Neural progenitor cell (in vitro differentiated cells): Measurements from ENCODE around the gene SLC17A4. TPM values are rescaled to one million over a fixed set of nuclear protein-coding genes. Genes with fewer than 3 reads are reported as not detected.

Experiments
- DNase-seq: peaks from one replicate; pipeline ENCODE4 v3.0.0-alpha.2; 2016; ENCODE audit warnings: low spot score
- H2AFZ ChIP-seq: fragments of 200-600 bp; sonication (generic); replicated peaks from 2 replicates; pipeline ENCODE4 v1.6.1; 2016; ENCODE audit warnings: antibody characterized with exemption
- H3F3A ChIP-seq: fragments of 200-600 bp; sonication (generic); 2 replicates; pipeline ENCODE4 v1.6.1; 2016; ENCODE audit warnings: antibody characterized with exemption, low read depth
- H3K27ac ChIP-seq: fragments of 200-600 bp; sonication (generic); 2 replicates; pipeline ENCODE4 v1.5.1; 2016; ENCODE audit warnings: mild to moderate bottlenecking
- H3K27me3 ChIP-seq: fragments of 200-600 bp; sonication (generic); 2 replicates; pipeline ENCODE4 v1.6.1; 2016; ENCODE audit warnings: mild to moderate bottlenecking, moderate library complexity
- H3K36me3 ChIP-seq: fragments of 200-600 bp; sonication (generic); 2 replicates; pipeline ENCODE4 v1.5.1; 2016
- H3K4me1 ChIP-seq: fragments of 200-600 bp; sonication (generic); 2 replicates; pipeline ENCODE4 v1.6.1; 2016; ENCODE audit warnings: mixed run types
- H3K4me2 ChIP-seq: fragments of 200-600 bp; sonication (generic); 2 replicates; pipeline ENCODE4 v1.6.1; 2016
- H3K4me3 ChIP-seq: fragments of 200-600 bp; sonication (generic); 2 replicates; pipeline ENCODE4 v1.5.1; 2016
- H3K79me2 ChIP-seq: fragments of 200-600 bp; sonication (generic); 2 replicates; pipeline ENCODE4 v1.6.1; 2016; ENCODE audit warnings: low read depth
- H3K9ac ChIP-seq: fragments of 200-600 bp; sonication (generic); 2 replicates; pipeline ENCODE4 v1.6.1; 2016
- H3K9me3 ChIP-seq: fragments of 200-600 bp; sonication (generic); 2 replicates; pipeline ENCODE4 v1.5.1; 2016; ENCODE audit warnings: low read depth
- H4K20me1 ChIP-seq: fragments of 200-600 bp; sonication (generic); 2 replicates; pipeline ENCODE4 v1.6.1; 2016; ENCODE audit warnings: low read depth
- H3K27ac Mint-ChIP-seq: 3 replicates; pipeline ENCODE4 v1.8.0; 2021; ENCODE audit warnings: mixed read lengths
- H3K27me3 Mint-ChIP-seq: 2 replicates; pipeline ENCODE4 v1.8.0; 2022; ENCODE audit warnings: low read depth, mild to moderate bottlenecking, inconsistent platforms, moderate library complexity, mixed read lengths; ENCODE audit not compliant: insufficient read depth
- H3K36me3 Mint-ChIP-seq: 3 replicates; pipeline ENCODE4 v1.8.0; 2021; ENCODE audit warnings: mixed read lengths
- H3K4me1 Mint-ChIP-seq: 3 replicates; pipeline ENCODE4 v1.8.0; 2021; ENCODE audit warnings: mixed read lengths
- H3K4me3 Mint-ChIP-seq: 3 replicates; pipeline ENCODE4 v1.8.0; 2021; ENCODE audit warnings: mild to moderate bottlenecking, moderate library complexity, mixed read lengths
- H3K9me3 Mint-ChIP-seq: 3 replicates; pipeline ENCODE4 v1.8.0; 2020; ENCODE audit warnings: mixed read lengths
- CTCF ChIP-seq: fragments of 200-600 bp; sonication (generic); IDR thresholded peaks from 2 replicates; pipeline ENCODE4 v1.5.1; 2017; ENCODE audit warnings: antibody characterized with exemption, mild to moderate bottlenecking
- EZH2 ChIP-seq: fragments of 200-600 bp; sonication (generic); IDR thresholded peaks from 2 replicates; pipeline ENCODE4 v1.6.1; 2017; ENCODE audit warnings: antibody characterized with exemption, mild to moderate bottlenecking, moderate library complexity
- EZH2phosphoT487 ChIP-seq: fragments of 200-600 bp; sonication (generic); IDR thresholded peaks from 2 replicates; pipeline ENCODE4 v1.6.1; 2017; ENCODE audit warnings: antibody characterized with exemption
- total RNA-seq: library from RNA; depleted of rRNA; stranded (reverse); fragments of >200 nt; gene quantifications from 2 replicates; pipeline ENCODE4 v1.2.3, GENCODE V29; 2015; ENCODE audit warnings: low replicate concordance

Gene SLC17A4
- total RNA-seq, 1 donor from 2014 or later: not detected

GRCh38 chr6:25732468-25733198 lies 21.9 kb upstream of the SLC17A4 start:
- TF ChIP-seq EZH2phosphoT487: no peak
- TF ChIP-seq CTCF: peak; percentile 22
- no peaks in the 10 kb centered on the region for H3K36me3 Mint-ChIP-seq
- peaks cover 14% of the 10 kb centered on the region for H3K9me3 Mint-ChIP-seq
- H3K4me3 Mint-ChIP-seq: no peak overlapping the region
- no peak overlapping the region for H3K4me3 ChIP-seq
- H3K4me1 ChIP-seq: no peaks in the 10 kb centered on the region
- no peaks in the 10 kb centered on the region for H3K79me2 ChIP-seq
- H3K36me3 ChIP-seq: no peaks in the 10 kb centered on the region
- no peaks in the 10 kb centered on the region for H3F3A ChIP-seq
- H3K4me1 Mint-ChIP-seq: no peaks in the 10 kb centered on the region
- no peaks in the 10 kb centered on the region for H3K9me3 ChIP-seq
- H3K27ac Mint-ChIP-seq: no peak overlapping the region
- no peak overlapping the region for H3K9ac ChIP-seq
- H2AFZ ChIP-seq: no peak overlapping the region
- H4K20me1 ChIP-seq: no peaks in the 10 kb centered on the region
- H3K27me3 Mint-ChIP-seq: no peaks in the 10 kb centered on the region
- DNase-seq: peak; percentile 5
- no peaks in the 10 kb centered on the region for H3K27me3 ChIP-seq
- H3K27ac ChIP-seq: no peak overlapping the region
- H3K4me2 ChIP-seq: no peak overlapping the region

- no peak for DNase-seq
These were observed 19.3 kb upstream of the SLC17A4 start for GRCh38 chr6:25735261-25735660.

GRCh38 chr6:25743868-25744267 lies 10.7 kb upstream of the SLC17A4 start:
- Histone ChIP-seq H3K27ac (no peak overlapping the region), H3K9me3 (no peaks in the 10 kb centered on the region), H3K4me2 (no peak overlapping the region), H3K4me3 (no peak overlapping the region), H4K20me1 (no peaks in the 10 kb centered on the region), H2AFZ (no peak overlapping the region), H3K9ac (no peak overlapping the region), H3K27me3 (no peaks in the 10 kb centered on the region), H3K36me3 (no peaks in the 10 kb centered on the region), H3F3A (no peaks in the 10 kb centered on the region), H3K4me1 (no peaks in the 10 kb centered on the region), H3K79me2 (no peaks in the 10 kb centered on the region)
- Mint-ChIP-seq H3K4me3 (no peak overlapping the region), H3K36me3 (no peaks in the 10 kb centered on the region), H3K9me3 (peaks cover 4% of the 10 kb centered on the region), H3K27me3 (peaks cover 2% of the 10 kb centered on the region), H3K27ac (no peak overlapping the region), H3K4me1 (no peaks in the 10 kb centered on the region)
- TF ChIP-seq CTCF (no peak), EZH2 (no peak), EZH2phosphoT487 (no peak)
- DNase-seq: no peak

More at GRCh38 chr6:25735261-25735660, 19.3 kb upstream of the SLC17A4 start:
- Mint-ChIP-seq H3K4me3 (no peak overlapping the region), H3K4me1 (no peaks in the 10 kb centered on the region), H3K27me3 (no peaks in the 10 kb centered on the region), H3K9me3 (peaks cover 15% of the 10 kb centered on the region), H3K36me3 (no peaks in the 10 kb centered on the region), H3K27ac (no peak overlapping the region)
- TF ChIP-seq EZH2phosphoT487: no peak
- no peak for TF ChIP-seq EZH2
- TF ChIP-seq CTCF: no peak
- H3K9me3 ChIP-seq: no peaks in the 10 kb centered on the region
- H3K27ac ChIP-seq: no peak overlapping the region
- no peaks in the 10 kb centered on the region for H4K20me1 ChIP-seq
- no peaks in the 10 kb centered on the region for H3K4me1 ChIP-seq
- H2AFZ ChIP-seq: no peak overlapping the region
- H3K4me3 ChIP-seq: no peak overlapping the region
- H3F3A ChIP-seq: no peaks in the 10 kb centered on the region
- H3K4me2 ChIP-seq: no peak overlapping the region
- no peaks in the 10 kb centered on the region for H3K79me2 ChIP-seq
- H3K9ac ChIP-seq: no peak overlapping the region
- H3K27me3 ChIP-seq: no peaks in the 10 kb centered on the region
- no peaks in the 10 kb centered on the region for H3K36me3 ChIP-seq
